ENCODE measurements around the gene ZDHHC14.

The ZDHHC14 gene

DNA sequence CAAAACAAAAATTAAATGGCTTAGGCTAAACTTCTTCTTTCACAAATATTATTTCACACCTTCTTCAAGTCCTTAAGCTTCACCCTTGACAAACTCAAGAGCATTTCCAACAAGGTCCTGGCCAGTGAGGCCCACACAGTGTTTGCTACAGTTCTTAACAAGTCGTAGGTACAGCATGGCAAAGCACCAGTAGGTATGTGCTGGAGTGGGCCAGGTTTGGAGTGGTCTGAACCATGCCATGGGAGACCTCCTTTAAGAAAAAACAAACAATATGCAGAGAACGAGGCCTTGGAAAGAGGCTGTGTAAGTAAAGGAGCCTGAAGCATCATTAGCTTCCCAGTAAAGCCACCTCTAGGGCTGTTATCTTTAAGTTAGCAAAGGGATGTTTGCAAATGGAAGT is 287.7 kb downstream of the ZDHHC14 start:
- DNase-seq (ENCODE audit: low spot score), result no peak

DNA sequence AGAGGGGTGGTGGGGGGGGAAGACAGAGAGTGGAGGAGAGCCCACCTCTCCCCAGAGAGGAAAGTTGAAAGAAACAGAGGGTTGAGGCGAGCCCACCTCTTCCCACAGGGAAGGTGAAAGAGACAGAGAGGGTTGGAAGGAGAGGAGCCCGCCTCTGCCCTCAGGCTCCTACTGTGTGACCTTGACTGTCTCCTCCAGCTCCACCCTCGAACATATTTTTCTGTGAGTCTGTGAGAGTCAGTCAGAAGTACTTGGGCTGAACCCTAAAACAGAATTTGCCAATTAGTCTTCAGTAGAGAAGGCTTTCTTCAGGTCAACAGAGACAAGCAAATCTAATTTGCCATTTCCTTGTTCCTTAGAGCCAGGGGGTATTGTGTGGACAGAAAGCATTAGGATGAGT is 288.3 kb downstream of the ZDHHC14 start:
- DNase-seq (ENCODE audit: low spot score), result no peak

DNA sequence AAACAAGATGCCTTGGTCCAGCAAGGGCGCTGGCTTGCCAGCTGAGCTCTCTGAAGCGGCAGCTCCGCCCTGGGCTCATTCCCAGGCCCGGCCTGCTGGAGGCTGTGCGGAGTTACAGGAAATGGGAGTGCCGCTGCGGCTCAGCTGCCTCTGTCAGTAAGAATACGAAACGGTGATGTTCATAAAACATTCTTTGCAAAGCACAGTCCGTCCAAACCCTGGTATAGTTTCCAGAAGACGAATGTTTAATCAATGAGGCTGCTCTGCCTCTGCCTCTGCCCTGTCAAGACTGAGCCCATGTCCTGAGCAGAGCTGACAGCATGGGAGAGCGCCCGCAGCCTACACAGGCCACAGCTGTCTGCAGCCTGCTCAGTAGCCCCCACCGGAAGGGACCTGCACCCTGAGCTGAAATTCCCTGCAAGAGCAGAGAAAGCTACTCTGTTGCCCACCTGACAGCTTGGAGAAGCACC is 288.8 kb downstream of the ZDHHC14 start:
- no peak for DNase-seq (ENCODE audit: low spot score)

DNA sequence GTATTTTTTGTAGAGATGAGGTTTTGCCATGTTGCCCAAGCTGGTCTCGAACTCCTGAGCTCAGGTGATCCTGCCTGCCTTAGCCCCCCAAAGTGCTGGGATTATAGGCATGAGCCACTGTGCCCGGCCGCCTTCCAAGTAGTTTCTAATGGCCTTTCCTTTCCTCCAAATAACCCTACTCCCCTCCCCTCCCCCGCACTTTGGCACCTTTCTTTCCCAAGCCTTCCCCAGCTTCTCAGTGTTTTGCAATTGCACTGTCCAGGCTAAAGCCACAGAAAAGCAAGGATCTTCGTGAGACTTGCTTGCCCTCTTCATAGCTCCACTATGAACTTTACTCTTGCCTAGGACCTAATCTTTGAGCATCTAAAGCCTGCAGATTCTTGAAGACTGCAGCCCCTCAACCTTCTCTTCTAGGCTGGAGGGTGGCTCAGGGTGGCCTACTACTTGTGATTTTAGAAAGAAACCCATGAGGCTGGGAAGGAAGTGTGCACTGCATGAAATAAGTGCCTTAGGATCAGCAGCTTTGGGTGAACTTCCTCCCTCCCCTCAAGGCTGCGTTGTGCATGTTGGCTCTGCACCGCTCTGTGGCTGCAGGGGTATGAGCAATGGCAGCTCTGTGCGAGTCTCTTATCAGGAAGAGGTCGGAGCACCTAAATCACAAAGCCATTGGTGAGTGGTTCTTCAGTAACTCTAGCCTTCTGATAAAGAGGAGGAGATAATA is 289.6 kb downstream of the ZDHHC14 start:
- no peak for DNase-seq (ENCODE audit: low spot score)

DNA sequence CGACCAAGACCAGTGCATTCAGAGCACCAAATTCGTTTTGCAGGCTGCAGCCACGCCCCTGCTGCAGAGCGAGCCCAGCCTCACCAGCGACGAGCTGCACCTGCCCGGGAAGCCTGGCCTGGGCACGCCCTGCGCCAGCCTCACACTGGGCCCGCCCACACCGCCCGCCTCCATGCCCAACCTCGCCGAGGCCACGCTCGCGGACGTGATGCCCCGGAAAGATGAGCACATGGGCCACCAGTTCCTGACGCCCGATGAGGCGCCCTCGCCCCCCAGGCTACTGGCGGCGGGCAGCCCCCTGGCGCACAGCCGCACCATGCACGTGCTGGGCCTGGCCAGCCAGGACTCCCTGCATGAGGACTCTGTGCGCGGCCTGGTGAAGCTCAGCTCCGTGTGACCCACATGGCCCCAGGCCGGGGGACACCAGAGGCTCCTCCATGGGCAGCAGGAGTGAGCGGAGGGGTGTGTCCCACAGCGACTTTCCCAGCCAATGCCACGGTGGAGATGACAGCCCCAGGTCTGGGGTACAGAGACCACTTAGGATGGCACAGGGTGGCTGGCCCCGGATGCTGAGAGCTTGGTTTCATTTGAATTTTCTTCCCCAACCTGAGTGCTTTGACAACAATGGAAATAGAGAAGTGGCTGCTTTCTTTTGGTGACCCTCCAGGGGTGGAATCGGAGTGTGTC is 291.9 kb downstream of the ZDHHC14 start:
- DNase-seq (ENCODE audit: low spot score), result no peak

DNA sequence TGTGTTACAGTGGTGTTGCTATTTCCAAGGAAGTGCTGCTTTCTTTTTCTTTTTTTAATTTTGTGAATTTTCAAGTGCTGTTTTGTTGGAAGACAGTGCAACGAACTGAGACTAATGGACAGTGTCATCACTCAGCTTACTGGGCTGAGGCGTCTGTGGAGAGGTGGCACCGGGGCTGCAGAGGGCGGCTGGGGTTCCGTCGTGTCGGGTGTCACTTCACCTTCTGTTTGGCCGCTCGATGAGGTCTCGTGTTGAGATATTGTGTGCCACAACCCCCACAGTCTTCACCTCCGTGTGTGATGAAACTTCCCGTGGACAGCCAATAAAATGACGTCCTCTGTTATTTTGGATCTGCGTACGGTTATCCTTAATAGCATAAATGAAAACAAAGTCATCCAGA is 292.6 kb downstream of the ZDHHC14 start:
- no peak for DNase-seq (ENCODE audit: low spot score)

DNA sequence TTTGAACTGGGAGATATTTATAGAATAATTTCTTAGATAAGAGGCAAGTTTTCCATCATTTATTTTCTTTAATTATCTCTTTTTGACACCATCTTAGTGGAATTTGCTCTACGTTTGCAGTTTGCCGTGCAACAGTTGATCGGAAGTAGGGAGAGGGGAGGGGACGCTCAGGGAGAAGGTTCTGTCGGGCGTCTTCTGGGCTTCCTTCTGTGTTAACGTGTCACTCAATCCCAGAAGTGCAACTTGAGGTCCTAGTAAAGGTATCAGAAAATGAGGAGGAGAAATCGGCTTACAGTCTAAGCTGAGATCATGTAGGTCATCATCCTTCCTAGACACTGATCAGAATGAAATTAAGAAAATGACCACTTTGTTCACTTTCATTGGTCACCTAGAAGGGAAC is 293.1 kb downstream of the ZDHHC14 start:
- no peak for DNase-seq (ENCODE audit: low spot score)

DNA sequence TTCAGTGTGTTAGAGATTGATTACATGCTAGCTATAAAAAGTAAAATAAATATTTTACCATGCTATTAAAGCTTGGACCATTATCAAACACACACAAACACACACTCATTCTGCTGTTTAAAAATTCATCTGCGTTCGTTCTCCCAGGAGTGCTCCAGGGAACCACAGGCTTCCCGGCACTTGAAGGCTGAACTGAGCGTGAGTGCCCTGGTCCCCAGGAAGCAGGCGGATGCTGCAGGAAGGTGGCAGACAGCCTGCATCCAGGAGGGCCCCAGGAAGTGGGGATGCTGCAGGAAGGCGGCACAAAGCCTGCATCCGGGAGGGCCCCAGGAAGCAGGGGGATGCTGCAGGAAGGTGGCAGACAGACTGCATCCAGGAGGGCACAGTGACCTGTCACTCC is 294.8 kb downstream of the ZDHHC14 start:
- DNase-seq (ENCODE audit: low spot score), result no peak

DNA sequence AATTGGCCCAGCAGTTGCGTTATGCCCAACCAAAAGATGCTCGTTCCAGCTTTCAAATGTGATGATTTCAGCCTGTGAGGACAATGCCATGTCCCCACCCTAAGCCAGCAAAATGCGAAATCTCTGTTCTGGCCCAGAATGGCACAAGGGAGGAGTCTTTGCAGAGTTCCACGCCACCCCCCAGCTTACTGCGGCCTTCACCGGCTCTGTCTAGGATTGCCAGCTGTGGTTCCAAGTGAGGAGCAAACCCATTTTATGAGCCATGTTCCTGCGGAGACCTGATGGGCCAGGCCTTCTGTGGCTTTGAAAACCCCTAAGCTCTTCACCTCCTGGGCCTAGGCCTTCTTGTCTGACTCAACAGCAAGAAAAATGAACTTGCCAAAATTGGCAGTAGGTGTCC is 295.3 kb downstream of the ZDHHC14 start:
- no peak for DNase-seq (ENCODE audit: low spot score)

DNA sequence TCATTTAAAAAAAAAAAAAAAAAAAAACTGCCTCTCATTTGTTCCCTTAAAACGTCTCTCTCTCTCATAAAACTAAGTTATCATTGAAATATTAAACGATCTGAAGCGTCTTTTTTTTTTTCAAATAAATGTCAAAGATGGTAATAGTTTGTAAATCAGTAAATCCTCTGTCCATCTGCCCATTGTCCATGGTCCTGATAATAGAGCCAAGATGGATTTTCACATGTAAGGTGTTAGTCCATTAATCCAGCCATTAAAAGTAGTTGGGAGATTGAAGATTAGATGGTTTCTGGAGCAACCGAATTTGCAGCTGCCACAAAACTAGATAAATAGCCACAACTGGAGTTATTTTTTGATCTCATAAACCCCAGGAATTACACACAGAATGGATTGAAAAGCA is 296.2 kb downstream of the ZDHHC14 start:
- no peak for DNase-seq (ENCODE audit: low spot score)

DNA sequence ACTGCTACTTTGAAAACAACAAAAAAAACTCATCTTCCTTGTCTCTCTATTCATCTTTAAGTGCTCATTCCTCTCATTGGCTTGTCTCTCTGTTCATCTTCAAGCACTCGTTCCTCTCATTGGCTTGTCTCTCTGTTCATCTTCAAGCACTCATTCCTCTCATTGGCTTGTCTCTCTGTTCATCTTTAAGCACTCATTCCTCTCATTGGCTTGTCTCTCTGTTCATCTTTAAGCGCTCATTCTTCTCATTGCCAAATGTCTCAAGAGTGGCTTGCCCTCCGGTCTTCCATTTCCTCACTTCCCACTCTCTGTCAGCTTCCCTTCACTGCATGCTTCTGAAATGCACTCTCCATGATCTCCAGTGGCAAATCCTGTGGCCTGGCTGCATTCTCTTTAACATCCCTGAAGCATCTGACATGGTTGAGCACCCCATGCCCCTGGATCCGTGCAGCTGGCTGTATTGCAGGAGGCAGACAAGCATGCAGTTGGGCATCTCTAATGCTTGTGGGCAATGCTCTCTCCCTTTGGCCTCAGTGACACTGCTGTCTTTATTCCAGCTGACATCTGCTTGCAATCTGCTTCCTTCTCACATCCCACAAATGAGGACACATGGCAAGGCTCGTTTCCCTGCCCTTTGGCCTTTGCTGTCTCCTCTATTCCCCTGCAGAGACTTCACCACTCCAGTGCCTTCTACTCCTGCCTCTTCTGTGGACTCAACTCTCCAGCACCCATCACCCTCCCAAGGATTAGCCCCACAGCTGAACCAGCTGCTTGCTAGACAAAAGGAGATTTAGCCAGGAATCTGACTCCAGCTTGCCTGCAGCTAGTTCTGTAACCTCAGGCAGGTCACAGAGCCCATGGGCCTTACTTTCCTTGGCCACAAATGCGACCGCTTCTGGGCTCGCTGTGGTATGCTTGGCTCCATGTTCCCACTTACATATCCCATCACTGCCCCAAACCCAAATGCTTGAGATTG is 298.9 kb downstream of the ZDHHC14 start:
- no peak for DNase-seq (ENCODE audit: low spot score)

DNA sequence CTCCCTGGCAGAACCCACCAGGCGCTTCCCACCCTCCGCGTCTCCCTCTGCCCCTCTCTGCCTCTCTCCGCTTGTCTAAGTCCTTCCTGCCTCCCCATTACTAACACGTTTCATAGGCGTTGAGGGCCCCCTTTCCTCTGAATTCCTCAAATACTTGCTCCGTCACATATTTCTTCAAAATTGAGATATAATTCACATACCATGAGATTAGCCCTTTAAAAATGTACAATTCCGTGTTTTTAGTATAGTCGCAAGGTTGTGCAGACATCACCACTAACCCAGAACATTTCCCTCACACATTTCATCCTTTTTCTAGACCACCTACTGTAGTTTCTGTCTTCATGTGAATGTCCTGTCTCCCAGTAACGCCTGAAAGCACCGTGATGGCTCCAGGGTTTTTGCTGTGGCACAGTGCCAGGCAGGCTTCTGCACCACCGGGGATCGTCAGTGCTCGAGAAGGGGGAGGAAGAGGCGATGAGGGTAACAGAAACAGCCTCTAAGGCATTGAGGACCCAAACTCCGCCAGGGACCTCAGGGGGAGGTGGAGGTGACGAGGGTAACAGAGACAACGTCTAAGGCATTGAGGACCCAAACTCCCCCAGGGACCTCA is 300.2 kb downstream of the ZDHHC14 start:
- DNase-seq (ENCODE audit: low spot score), result no peak

DNA sequence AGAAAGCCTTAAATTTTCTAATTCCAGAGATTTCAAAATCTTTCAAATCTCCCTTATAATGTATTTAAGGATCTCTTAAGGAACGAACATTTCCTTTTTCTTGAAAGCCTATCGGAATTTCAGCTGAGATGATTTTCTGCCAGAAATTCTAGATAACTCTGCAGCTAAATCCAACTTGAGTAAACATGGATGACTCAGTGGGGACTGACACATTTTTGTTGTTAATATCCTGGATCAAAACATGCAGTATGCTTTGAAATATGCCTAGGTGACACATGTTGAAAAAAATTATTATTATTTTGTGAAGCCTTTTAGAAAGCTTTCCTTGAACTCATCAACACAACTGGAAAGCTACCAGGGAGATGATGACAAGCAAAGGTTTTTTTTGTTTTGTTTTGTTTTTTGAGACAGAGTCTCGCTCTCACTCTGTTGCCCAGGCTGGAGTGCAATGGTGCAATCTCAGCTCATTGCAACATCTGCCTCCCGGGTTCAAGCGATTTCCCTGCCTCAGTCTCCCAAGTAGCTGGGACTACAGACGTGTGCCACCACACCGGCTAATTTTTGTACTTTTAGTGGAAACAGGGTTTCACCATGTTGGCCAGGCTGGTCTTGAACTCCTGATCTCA is 302.0 kb downstream of the ZDHHC14 start:
- DNase-seq (ENCODE audit: low spot score), result no peak

DNA sequence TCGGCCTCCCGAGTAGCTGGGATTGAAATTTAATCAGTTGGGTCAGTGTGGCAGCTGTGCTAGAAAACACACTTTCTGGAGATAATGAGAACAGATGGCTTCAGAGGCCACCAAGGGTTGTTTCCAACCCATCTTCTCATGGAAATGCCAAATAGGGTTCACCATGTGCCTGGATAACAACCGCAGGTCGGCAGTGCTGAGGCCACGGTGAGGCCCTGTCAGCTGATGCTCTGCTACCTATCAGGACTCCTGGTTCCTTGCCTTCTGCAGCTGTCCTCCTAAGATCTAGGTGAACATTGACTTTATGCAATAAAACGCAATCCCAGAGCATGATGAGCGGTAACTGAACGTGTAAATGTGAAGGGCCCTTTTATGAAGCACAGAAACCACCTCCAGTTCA is 302.7 kb downstream of the ZDHHC14 start:
- no peak for DNase-seq (ENCODE audit: low spot score)

DNA sequence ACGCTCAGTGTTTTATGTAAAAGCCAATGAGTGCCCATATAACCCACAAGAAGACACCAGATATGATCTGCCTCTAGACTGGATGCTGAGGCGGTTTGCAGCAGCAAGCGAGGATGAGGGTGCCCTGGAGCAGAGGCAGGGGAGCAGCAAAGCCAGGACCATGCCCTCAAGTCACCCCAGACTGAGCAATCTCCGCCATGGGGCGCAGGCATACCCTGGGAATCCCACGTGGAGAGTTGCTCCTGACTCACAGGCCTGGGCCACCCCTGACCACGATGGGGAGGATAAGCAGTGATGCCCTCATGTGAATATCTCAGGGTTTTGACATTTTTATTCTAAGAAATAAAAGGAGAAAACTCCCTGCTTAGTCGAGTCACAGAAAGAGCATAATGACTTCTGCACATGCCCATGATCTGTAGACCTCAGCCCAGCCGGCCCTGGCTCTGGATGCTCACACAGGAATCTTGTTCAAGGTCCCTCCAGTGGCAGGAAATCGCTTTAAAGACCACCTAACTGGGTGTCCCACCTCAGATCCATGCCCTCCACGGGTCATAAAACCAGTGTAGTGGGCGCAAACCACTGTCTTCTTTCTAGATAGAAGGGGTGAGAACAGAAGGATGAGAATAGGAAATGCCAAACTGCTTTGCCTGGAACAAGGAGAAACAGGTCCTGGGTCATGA is 303.8 kb downstream of the ZDHHC14 start:
- no peak for DNase-seq (ENCODE audit: low spot score)

DNA sequence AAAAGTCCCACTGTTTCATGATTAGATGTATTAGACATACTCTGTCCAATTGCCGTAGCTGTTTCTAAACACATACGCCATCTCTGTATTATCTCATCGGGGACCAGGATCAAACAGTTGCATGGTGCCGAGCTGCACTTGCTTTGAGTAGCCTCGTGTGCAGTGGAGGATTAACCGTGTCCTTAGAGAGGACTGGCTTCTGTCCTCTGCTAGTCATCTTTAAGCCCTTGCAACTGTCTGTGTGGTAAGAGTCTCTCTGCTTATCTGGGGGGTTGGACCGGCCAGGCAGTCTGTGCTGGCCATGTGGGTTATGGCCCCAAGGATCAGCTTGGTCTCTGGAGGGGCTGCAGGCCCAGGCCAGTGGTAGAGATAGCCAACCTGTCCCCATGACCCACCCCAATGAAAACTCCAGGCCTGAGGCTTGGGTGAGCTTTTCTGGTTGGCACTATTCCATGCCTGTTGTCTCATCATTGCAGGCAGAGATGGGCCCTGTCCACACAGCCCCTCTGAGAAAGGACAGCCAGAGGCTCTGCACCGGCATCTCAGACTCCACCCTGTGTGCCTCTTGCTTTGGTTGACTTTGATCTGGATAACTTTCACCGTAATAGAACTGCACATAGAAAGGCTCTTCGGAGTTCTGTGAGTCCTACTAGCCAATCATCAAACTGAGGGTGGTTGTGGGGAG is 304.7 kb downstream of the ZDHHC14 start:
- no peak for DNase-seq (ENCODE audit: low spot score)

DNA sequence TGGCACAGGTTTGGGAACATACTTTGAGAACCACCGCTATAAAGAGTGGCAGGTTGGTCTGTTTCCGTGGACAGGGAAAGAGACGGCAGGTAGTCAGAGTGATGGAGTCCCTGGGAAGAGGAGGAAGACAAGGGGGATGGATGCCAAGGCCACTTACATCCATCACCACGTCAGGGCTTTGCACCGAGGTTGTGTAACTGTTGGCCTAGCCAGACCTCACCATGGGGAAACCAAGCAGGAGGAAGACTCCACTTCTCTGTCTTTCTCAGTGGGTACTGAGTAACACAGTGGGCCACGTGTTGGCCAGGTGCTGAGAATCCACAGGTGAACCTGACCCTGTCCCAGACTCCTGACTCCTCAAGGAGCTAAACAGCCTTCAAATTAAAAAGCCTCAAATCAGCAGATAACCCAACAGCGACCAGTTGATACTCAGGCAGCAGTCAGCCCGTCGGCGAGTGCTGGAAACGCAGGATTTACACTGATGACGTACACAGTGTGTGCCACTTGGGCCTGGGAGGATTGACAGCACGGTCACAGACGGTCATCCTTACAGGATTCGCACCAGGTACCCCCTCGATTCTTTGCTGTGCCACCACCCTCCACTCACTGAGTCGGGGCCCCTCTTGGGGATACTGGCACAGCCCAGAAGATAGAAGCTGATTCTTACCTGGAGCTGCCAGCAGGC is 307.4 kb downstream of the ZDHHC14 start:
- no peak for DNase-seq (ENCODE audit: low spot score)

DNA sequence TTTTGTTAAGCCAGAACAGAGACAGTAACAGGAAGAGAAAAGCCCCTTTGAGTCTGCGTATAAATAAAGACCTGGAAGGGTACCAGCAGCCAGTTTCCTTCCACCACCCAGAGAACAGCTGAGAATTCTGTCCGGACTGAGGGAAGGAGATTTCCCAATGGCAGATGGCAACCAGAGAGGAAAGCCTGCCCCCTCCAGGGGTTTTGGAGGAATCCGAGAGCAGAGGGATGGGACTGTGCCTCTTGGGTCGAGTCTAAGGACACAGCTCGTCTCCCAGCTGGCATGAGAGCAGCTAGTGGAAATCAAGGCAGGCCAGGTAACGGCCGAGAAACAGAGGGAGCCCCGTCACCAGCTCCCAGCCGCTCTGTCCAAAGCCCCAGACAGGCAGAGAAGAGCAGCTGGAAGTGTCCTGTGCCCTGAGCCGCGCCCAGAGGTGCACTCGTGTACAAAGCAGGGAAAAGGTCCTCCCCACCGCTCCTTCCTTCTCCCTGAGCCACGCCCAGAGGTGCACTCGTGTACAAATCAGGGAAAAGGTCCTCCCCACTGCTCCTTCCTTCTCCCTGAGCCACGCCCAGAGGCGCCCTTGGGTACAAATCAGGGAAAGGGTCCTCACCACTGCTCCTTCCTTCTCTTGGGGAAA is 308.1 kb downstream of the ZDHHC14 start:
- DNase-seq (ENCODE audit: low spot score), result no peak

DNA sequence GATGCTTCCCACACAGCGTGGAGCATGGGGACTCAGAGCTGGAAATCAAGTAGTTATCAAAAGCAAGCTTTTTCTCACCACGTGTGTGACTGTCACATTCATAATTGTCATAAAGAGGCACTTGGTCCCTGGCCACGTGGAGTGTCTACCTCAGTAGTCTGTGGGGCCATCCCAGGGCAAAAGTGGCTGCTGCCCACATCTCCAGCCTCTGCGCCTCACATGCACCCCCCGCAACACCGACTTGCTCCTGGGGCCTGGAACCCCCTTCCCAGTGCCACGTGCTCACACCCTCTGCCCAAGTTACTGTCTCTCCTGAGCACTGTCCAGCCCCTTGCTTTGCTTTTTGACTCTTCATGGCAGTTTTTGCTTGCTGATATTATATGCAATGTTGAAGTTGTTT is 308.9 kb downstream of the ZDHHC14 start:
- DNase-seq (ENCODE audit: low spot score), result no peak
